GM18873 (cell line): ENCODE data around the gene CELF6.

Experiments used
- ATAC-seq: cut with Tn5 transposase; IDR thresholded peaks from one replicate; pipeline ENCODE4 v1.9.1; 2021; ENCODE audit warnings: mild to moderate bottlenecking, moderate library complexity, moderate number of reproducible peaks; ENCODE audit not compliant: unreplicated experiment, low FRiP score

The CELF6 gene

GRCh38 chr15:72319985-72320671, at the start of gene CELF6:
Gene CELF6, minus strand, starts transcription at chr15:72320157. Its CDS starts 283 bp downstream, at chr15:72319874.
- no peak for ATAC-seq

- no peak for ATAC-seq
Measured at GRCh38 chr15:72368899-72369298, 48.9 kb upstream of the CELF6 start.

GRCh38 chr15:72368325-72368724, 48.4 kb upstream of the CELF6 start:
- no peak for ATAC-seq

DNA sequence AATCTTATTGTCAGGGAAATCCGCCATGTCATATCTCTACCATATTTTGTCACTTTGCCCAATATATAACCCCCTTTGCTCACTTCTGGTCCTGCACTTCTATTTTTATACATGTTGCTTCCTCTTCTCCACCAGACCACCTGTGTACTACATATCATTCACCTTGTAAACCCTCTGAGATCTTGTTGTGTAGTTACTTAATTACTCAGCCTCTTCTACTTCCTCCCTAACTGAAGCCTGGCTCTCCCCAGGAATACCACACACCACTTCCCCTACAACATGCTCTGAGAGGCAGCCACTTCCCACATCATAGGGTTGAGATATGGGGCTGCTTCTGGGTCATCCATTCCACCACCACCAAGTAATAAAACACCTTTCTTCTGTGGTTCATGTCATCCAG, 45.9 kb upstream of the CELF6 start:
- peak; percentile 82 for ATAC-seq

DNA sequence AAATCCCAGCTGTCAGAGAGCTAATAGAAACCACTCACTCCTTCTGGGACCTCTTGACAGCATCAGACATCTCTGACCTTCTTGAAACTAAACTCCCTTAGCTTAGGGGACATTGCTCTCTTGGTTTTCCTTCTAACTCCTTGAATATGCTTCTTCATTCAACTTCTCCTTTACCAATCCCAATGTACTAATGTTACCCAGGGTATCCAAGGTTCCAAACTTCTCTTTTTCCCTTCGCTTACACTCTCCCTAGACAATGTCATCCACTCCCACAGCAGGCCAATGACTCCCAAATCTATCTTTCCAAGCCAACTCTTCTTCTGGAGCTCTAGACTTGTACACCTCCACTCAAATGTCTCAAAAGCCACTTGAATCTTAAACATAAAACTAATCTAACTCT, 41.2 kb upstream of the CELF6 start:
- no peak for ATAC-seq

GRCh38 chr15:72358650-72359171, 38.8 kb upstream of the CELF6 start:
- ATAC-seq: no peak

GRCh38 chr15:72358121-72358520, 38.2 kb upstream of the CELF6 start:
- ATAC-seq: no peak

DNA sequence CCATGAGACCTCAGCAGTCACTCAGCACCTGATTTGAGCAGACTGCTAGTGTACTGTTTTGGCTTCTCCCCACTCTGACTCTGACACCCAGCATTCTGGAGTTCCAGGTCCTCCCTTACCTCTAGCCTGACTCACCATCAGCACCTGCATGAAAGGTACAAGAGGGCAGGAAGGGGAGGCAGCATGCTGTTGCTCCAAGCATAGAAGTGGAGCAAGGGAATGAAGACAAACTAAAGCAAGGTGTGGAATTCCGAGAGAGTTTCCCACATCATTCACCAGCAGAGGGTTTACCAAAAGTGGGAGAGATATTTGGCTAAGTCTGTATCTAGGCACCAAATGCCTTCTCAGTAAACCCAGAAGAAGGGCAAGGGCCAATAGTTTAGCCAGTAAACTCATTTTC, 34.5 kb upstream of the CELF6 start:
- no peak for ATAC-seq

GRCh38 chr15:72353266-72353665, 33.3 kb upstream of the CELF6 start:
- ATAC-seq: no peak

DNA sequence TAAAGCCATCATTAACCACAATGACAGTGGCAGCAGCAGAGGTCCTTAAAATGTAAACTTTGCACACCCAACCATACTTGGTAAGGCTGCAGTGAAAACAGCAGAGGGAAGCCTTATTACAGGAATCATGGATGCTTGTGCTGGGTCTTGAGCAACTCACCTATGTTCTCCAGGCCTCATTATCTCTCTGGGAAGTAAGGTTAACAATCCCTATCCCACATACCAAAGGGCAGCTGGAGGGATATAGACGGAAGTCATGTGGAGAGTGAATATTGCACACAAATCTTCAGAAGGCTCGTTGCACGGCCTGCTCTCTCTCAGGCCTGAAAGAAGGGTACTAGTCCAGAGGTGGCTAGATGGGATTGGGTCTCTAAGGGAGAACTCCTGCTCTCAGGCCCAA, 25.8 kb upstream of the CELF6 start:
- ATAC-seq: no peak

DNA sequence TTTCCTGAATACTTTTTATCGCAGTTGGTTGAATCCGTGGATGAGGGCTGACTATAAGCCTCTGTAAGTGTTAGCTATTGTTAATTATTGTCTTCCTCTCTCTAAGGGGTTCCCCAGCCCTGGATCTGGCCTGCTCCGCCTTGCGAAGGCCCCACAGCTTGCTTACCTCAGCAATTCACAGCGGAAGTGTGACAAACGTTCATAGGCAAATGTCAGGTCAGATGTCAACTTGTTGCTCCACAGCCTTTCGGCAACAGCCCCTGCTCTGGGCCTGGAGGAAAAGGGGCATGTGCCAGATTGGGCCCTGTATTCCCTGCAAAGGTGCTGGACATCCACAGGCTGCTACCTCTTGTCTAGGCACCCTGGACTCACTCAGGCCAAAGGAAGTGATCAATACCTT, 25.3 kb upstream of the CELF6 start:
- ATAC-seq: no peak

DNA sequence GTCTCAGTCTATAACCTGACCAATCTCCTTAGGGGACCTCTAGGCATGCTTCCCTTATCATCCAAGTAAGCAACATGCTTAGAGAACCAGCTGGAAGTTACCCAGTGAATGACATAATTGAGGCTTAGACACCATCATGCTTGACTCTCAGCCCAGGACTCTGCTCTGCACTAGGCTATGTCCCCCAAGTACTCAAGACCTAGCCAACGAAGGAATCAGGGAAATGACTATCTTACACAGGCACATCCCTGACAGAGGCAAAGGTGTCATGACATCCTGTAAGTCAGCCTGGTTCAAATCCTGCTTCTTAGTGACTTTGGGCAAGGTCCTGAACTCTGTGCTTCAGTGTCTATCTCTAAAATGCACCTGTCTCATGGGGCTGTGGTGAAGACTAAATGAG, 24.6 kb upstream of the CELF6 start:
- ATAC-seq: no peak

DNA sequence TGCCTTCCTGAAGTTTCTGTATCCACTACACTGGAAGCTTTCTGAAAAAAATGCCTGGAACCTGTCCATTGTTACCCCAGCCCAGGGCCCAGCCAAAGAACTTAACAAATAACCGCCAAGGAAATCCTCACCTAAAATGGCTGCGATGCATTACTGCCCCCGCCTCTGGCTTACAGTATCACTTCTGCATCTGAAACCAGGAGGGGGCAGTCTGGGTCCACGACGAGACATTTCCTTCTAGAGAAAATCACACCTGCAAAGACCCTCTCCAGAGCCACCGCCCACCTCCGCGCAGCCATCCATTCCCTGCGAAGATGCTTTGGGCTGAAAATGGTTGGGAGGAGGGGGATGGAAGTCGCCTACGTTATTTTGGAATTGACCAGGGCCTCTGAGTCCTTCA, 22.4 kb upstream of the CELF6 start:
- no peak for ATAC-seq

- no peak for ATAC-seq
Measured at GRCh38 chr15:72341361-72341760, 21.4 kb upstream of the CELF6 start.

- no peak for ATAC-seq
Measured at GRCh38 chr15:72340366-72340765, 20.4 kb upstream of the CELF6 start.

- no peak for ATAC-seq
Measured at GRCh38 chr15:72339777-72340177, 19.8 kb upstream of the CELF6 start.

DNA sequence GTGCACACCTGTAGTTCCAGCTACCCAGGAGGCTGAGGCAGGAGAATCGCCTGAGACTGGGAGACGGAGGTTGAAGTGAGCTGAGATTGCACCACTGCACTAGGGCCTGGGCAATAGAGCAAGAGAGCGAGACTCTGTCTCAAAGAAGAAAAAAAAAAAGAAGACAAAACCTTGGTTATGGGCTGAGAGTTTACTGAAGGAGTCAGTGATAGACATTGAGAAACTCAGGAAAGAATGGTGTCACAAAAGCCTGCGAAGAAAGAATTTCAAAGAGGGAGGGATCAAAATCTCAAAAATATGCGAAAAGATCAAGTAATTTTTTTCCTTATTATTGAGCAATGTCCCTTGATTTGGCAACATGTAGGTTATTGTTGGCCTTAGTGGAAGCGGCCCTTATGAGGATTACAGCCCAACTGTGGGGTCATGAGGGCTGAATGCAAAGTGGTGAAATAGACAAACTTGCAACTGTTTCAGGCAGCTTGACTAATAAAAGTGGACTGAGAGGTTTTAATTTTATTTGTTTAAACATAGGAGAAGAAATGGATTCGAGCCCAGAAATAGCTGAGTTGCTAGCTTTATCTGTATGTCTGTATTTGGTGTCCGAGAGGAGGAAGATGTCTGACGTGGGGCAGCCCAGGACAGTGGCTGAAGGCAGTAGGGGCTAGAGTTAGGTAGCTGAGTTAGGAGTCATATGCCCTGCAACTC, 18.8 kb upstream of the CELF6 start:
- no peak for ATAC-seq

- no peak for ATAC-seq
Measured at GRCh38 chr15:72338148-72338547, 18.2 kb upstream of the CELF6 start.

DNA sequence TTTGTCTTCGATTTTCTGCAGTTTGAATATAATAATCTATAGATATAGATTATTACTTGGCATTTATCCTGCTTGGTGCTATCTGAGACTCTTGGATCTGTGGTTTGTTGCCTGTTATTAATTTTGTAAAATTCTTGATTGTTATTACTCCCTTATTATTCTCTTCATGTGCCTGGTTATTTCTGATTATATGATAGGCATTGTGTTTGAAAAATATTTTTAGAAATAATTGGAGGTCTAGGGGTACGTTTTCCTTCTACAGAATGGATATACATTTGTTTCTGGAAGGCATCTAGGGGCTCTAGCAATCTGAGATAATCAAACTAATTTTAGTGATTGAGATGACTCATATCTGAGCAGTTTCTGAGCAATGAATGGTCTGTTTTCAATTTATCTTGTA, 14.9 kb upstream of the CELF6 start:
- ATAC-seq: no peak

GRCh38 chr15:72331021-72331420, 11.1 kb upstream of the CELF6 start:
- ATAC-seq: no peak

- no peak for ATAC-seq
Measured at GRCh38 chr15:72323752-72324151, 3.8 kb upstream of the CELF6 start.

- ATAC-seq: no peak
Measured at GRCh38 chr15:72319360-72319984, 485 bp downstream of the CELF6 start.
